Right lobe of liver (tissue), 4 donors: ENCODE measurements around the gene PXT1.

Experiments
- CTCF ChIP-seq, 4 donors: fragments of 200-600 bp in 3 of 4; fragments of 450-650 bp in 1 of 4; IDR thresholded peaks; one replicate each; pipeline versions ENCODE4 v1.5.1 to v1.8.0; 2016 to 2022; ENCODE audit warnings: antibody characterized with exemption in 4 of 4, mild to moderate bottlenecking in 2 of 4
- POLR2A ChIP-seq: fragments of 450-650 bp; IDR thresholded peaks from one replicate; pipeline ENCODE4 v1.6.1; 2017; ENCODE audit warnings: antibody characterized with exemption, mild to moderate bottlenecking
- donor health status: DM: no; HTN: no; CAD: no.
- donor health status: DM: no; HTN: no; CAD: no.
- donor health status: DM: no; HTN: yes; CAD: no.

DNA sequence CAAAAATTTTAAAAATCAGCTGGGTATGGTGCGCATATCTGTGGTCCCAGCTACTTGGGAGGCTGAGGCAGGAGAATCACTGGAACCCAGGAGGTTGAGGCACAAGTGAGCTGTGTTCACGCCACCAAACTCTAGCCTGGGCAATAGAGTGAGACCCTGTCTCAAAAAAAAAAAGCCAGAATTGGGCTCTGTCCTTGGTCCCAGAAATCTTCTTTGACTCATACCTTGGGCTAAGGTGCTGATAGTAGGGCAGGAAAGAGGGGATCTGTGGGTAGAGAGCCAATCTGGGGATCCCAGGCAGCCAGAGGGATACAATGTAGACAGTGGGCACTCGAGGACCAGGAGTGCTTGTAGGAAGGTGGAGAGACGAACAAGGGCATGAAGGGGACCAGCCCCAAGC is 68.5 kb downstream of the PXT1 start:
- TF ChIP-seq POLR2A (no peak), CTCF (IDR thresholded peaks at IDR 0.05) (no peak)
